Measurements from ENCODE around the gene PSME2. TPM values are rescaled to one million over a fixed set of nuclear protein-coding genes. Genes with fewer than 3 reads are reported as not detected.

PSME2 gene
- polyA plus RNA-seq, 2 of the 4 experiments (the other 2 are of a cell fraction) = 137 to 144 TPM

DNA sequence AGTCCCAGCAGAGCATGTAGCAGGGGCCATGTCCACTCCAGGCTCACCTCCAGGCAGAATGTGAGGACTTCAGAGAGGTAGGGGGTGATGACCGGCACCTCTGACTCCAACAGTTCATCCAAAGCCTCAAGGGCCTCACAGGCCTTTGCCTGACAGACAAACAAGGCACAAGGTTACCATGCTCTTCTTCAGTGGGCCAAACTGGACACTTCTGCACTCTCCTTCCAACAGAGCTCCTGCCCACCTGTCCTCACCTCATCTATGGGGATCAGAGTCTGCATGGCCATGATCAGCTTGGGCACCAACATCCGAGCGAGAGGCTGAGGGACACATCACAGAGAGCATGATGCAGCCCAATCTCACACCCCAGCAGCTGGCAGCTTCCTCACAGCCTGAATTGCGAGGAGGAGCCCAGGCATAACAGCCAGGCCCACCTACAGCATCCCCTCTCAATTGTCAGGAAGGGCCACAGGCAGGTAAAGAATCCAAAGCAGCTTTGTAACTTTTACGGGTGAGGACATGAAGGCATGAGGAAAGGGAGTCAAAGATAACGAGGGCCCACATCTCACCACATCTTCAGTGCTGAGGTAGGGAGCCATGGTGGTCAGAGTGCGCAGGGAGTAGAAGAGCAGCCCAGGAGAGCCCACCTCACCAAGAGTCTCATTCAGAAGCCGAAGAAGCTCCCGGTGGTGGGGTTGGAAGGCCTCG is 40.6 kb upstream of the PSME2 start:
- H3K4me2 ChIP-seq = peak overlapping the region; percentile 88
- no peak overlapping the region; the same call in 1 of the 3 replicates for H3K4me3 ChIP-seq
- ATAC-seq (no peak), FAIRE-seq (no peak), DNase-seq (ENCODE audit: low read depth in 1 of 2, low spot score in 1 of 2) (no peak)
- CTCF ChIA-PET = interaction anchor here (1.0 to 2.1 kb wide), 6 partner anchors 26 to 78 kb away, joined by 3 to 12 read pairs (median 5); partner anchors contain the start of genes EMC9, IRF9 and MDP1
- TF ChIP-seq GATA3 (IDR thresholded peaks at IDR 0.05; ENCODE audit: borderline replicate concordance) (no peak), TP53 (CRISPR knock-in tag; IDR thresholded peaks at IDR 0.05) (no peak), HOXA7 (CRISPR knock-in tag; IDR thresholded peaks at IDR 0.05) (no peak), HEYL (CRISPR knock-in tag; IDR thresholded peaks at IDR 0.05) (no peak), PHF8 (IDR thresholded peaks at IDR 0.05; ENCODE audit: borderline replicate concordance, low read depth) (no peak), FOXS1 (CRISPR knock-in tag; IDR thresholded peaks at IDR 0.05) (no peak), NFE2L2 (conservative IDR thresholded peaks at IDR 0.05; ENCODE audit: low read length) (no peak), CHD4 (IDR thresholded peaks at IDR 0.05; ENCODE audit: borderline replicate concordance) (no peak), BHLHE40 (IDR thresholded peaks at IDR 0.05; ENCODE audit: low read depth, low read length) (no peak), POLR2A (IDR thresholded peaks at IDR 0.05; ENCODE audit: low read length) (no peak), ZC3H11A (IDR thresholded peaks at IDR 0.05) (no peak), KDM5A (IDR thresholded peaks at IDR 0.05) (no peak), HDAC2 (IDR thresholded peaks at IDR 0.05) (no peak), MYC (IDR thresholded peaks at IDR 0.05; ENCODE audit: borderline replicate concordance, low read length) (no peak), RCOR1 (IDR thresholded peaks at IDR 0.05; ENCODE audit: low read depth, low read length) (no peak), MAZ (IDR thresholded peaks at IDR 0.05; ENCODE audit: borderline replicate concordance, low read depth, low read length) (no peak)
- H3K9me3 ChIP-seq = no peaks in the 10 kb centered on the region
- peak overlapping the region in 1 of 2 experiments; percentile 98; a peak in 1 of 6 replicates for H3K27ac ChIP-seq
- POLR2A ChIA-PET = no interaction called here
- peaks cover 16% of the 10 kb centered on the region for H3K4me1 ChIP-seq
- WGBS (ENCODE audit: missing lambda C conversion rate) = 89% methylated on average over 8 of the region's 10 CpGs

DNA sequence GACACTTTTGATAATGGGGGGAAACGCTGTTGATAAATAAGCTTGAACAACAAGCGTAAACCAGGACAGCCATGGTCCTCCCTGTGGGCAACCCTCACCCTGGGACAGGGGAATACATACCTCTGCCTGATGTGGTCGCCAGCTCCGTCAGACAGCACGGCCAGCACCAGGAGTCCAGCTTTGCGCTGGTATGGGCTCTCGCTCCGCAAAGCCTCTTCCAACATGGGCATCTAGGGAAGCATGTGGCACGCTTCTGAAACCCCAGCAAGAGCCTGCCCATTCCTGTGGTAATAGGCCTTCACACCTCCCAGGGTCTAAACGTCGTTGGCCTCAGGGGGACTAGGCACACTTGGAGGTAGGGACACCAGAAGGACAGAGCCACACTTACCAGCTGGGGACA is 39.3 kb upstream of the PSME2 start:
- ChIA-PET POLR2A (no interaction called here), CTCF (interaction anchor here (0.7 to 8.0 kb wide), 8 partner anchors 10 to 111 kb away, joined by 3 to 64 read pairs (median 4); partner anchors contain the start of genes IRF9, MDP1, PSME2 and TINF2)
- H3K9me3 ChIP-seq = no peaks in the 10 kb centered on the region
- DNase-seq (ENCODE audit: low read depth in 1 of 2, low spot score in 1 of 2) (no peak), ATAC-seq (no peak), FAIRE-seq (no peak)
- TF ChIP-seq EHF (CRISPR knock-in tag; IDR thresholded peaks at IDR 0.05) = no peak
- no peak for TF ChIP-seq CBX8 (IDR thresholded peaks at IDR 0.05)
- TF ChIP-seq, protein P1, sequence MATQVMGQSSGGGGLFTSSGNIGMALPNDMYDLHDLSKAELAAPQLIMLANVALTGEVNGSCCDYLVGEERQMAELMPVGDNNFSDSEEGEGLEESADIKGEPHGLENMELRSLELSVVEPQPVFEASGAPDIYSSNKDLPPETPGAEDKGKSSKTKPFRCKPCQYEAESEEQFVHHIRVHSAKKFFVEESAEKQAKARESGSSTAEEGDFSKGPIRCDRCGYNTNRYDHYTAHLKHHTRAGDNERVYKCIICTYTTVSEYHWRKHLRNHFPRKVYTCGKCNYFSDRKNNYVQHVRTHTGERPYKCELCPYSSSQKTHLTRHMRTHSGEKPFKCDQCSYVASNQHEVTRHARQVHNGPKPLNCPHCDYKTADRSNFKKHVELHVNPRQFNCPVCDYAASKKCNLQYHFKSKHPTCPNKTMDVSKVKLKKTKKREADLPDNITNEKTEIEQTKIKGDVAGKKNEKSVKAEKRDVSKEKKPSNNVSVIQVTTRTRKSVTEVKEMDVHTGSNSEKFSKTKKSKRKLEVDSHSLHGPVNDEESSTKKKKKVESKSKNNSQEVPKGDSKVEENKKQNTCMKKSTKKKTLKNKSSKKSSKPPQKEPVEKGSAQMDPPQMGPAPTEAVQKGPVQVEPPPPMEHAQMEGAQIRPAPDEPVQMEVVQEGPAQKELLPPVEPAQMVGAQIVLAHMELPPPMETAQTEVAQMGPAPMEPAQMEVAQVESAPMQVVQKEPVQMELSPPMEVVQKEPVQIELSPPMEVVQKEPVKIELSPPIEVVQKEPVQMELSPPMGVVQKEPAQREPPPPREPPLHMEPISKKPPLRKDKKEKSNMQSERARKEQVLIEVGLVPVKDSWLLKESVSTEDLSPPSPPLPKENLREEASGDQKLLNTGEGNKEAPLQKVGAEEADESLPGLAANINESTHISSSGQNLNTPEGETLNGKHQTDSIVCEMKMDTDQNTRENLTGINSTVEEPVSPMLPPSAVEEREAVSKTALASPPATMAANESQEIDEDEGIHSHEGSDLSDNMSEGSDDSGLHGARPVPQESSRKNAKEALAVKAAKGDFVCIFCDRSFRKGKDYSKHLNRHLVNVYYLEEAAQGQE (IDR thresholded peaks at IDR 0.05) = no peak
- no peak for TF ChIP-seq NFE2L2 (conservative IDR thresholded peaks at IDR 0.05; ENCODE audit: low read length)
- TF ChIP-seq, protein P2, sequence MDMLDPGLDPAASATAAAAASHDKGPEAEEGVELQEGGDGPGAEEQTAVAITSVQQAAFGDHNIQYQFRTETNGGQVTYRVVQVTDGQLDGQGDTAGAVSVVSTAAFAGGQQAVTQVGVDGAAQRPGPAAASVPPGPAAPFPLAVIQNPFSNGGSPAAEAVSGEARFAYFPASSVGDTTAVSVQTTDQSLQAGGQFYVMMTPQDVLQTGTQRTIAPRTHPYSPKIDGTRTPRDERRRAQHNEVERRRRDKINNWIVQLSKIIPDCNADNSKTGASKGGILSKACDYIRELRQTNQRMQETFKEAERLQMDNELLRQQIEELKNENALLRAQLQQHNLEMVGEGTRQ (IDR thresholded peaks at IDR 0.05) = no peak
- TF ChIP-seq POLR2A (IDR thresholded peaks at IDR 0.05; ENCODE audit: low read length) = no peak
- TF ChIP-seq, protein P3, sequence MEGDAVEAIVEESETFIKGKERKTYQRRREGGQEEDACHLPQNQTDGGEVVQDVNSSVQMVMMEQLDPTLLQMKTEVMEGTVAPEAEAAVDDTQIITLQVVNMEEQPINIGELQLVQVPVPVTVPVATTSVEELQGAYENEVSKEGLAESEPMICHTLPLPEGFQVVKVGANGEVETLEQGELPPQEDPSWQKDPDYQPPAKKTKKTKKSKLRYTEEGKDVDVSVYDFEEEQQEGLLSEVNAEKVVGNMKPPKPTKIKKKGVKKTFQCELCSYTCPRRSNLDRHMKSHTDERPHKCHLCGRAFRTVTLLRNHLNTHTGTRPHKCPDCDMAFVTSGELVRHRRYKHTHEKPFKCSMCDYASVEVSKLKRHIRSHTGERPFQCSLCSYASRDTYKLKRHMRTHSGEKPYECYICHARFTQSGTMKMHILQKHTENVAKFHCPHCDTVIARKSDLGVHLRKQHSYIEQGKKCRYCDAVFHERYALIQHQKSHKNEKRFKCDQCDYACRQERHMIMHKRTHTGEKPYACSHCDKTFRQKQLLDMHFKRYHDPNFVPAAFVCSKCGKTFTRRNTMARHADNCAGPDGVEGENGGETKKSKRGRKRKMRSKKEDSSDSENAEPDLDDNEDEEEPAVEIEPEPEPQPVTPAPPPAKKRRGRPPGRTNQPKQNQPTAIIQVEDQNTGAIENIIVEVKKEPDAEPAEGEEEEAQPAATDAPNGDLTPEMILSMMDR (IDR thresholded peaks at IDR 0.05) = no peak
- TF ChIP-seq PHF8 (IDR thresholded peaks at IDR 0.05; ENCODE audit: borderline replicate concordance, low read depth) = no peak
- TF ChIP-seq, protein P4, sequence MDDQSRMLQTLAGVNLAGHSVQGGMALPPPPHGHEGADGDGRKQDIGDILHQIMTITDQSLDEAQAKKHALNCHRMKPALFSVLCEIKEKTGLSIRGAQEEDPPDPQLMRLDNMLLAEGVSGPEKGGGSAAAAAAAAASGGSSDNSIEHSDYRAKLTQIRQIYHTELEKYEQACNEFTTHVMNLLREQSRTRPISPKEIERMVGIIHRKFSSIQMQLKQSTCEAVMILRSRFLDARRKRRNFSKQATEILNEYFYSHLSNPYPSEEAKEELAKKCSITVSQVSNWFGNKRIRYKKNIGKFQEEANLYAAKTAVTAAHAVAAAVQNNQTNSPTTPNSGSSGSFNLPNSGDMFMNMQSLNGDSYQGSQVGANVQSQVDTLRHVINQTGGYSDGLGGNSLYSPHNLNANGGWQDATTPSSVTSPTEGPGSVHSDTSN (IDR thresholded peaks at IDR 0.05) = no peak
- TF ChIP-seq, protein P5, sequence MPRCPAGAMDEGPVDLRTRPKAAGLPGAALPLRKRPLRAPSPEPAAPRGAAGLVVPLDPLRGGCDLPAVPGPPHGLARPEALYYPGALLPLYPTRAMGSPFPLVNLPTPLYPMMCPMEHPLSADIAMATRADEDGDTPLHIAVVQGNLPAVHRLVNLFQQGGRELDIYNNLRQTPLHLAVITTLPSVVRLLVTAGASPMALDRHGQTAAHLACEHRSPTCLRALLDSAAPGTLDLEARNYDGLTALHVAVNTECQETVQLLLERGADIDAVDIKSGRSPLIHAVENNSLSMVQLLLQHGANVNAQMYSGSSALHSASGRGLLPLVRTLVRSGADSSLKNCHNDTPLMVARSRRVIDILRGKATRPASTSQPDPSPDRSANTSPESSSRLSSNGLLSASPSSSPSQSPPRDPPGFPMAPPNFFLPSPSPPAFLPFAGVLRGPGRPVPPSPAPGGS (IDR thresholded peaks at IDR 0.05) = no peak
- no peak for TF ChIP-seq CBX2 (IDR thresholded peaks at IDR 0.05; ENCODE audit: borderline replicate concordance, low read depth)
- no peak for TF ChIP-seq ZC3H11A (IDR thresholded peaks at IDR 0.05)
- no peak for TF ChIP-seq EP300 (IDR thresholded peaks at IDR 0.05)
- TF ChIP-seq FOSL2 (IDR thresholded peaks at IDR 0.05) = no peak
- no peak for TF ChIP-seq FOSL2 (CRISPR knock-in tag; IDR thresholded peaks at IDR 0.05)
- no peak for TF ChIP-seq RAD21 (conservative IDR thresholded peaks at IDR 0.05 in 1 of 2, IDR thresholded peaks at IDR 0.05 in 1 of 2)
- no peak for TF ChIP-seq NPAS2 (CRISPR knock-in tag; IDR thresholded peaks at IDR 0.05; ENCODE audit: borderline replicate concordance)
- TF ChIP-seq ZNF302 (CRISPR knock-in tag; IDR thresholded peaks at IDR 0.05) = no peak
- H3K4me2 ChIP-seq = no peak overlapping the region
- WGBS (ENCODE audit: missing lambda C conversion rate) = 95% methylated on average over 11 of the region's 11 CpGs
- H3K4me1 ChIP-seq = peaks cover 16% of the 10 kb centered on the region
- no peak overlapping the region for H3K27ac ChIP-seq
- no peak overlapping the region for H3K4me3 ChIP-seq
